ENCODE data around the gene ADRB1.

ADRB1 gene

GRCh38 chr10:114025611-114026130 lies 18.0 kb upstream of the ADRB1 start:
- H3K4me3 ChIP-seq (ENCODE audit: low read depth, low read length) = no peak overlapping the region
- TF ChIP-seq CTCF (conservative IDR thresholded peaks at IDR 0.05; ENCODE audit: low read depth, low read length) = no peak
- no peak for DNase-seq (ENCODE audit: low read depth)

- H3K4me3 ChIP-seq (ENCODE audit: low read depth, low read length) = no peak overlapping the region
Measured at GRCh38 chr10:114026189-114027040, 17.3 kb upstream of the ADRB1 start.

GRCh38 chr10:114027041-114027394 lies 16.6 kb upstream of the ADRB1 start:
- TF ChIP-seq CTCF (conservative IDR thresholded peaks at IDR 0.05; ENCODE audit: low read depth, low read length) = no peak
- H3K4me3 ChIP-seq (ENCODE audit: low read depth, low read length) = no peak overlapping the region

More at GRCh38 chr10:114026189-114027040, 17.3 kb upstream of the ADRB1 start:
- peak; percentile 79 for DNase-seq (ENCODE audit: low read depth)
- TF ChIP-seq CTCF (conservative IDR thresholded peaks at IDR 0.05; ENCODE audit: low read depth, low read length) = no peak

GRCh38 chr10:114027951-114028350 lies 15.7 kb upstream of the ADRB1 start:
- no peak for TF ChIP-seq CTCF (conservative IDR thresholded peaks at IDR 0.05; ENCODE audit: low read depth, low read length)

More at GRCh38 chr10:114027041-114027394, 16.6 kb upstream of the ADRB1 start:
- DNase-seq (ENCODE audit: low read depth) = no peak

GRCh38 chr10:114028425-114028824 lies 15.2 kb upstream of the ADRB1 start:
- H3K4me3 ChIP-seq (ENCODE audit: low read depth, low read length) = no peak overlapping the region
- TF ChIP-seq CTCF (conservative IDR thresholded peaks at IDR 0.05; ENCODE audit: low read depth, low read length) = no peak
- no peak for DNase-seq (ENCODE audit: low read depth)

More at GRCh38 chr10:114027951-114028350, 15.7 kb upstream of the ADRB1 start:
- no peak for DNase-seq (ENCODE audit: low read depth)
- no peak overlapping the region for H3K4me3 ChIP-seq (ENCODE audit: low read depth, low read length)

GRCh38 chr10:114029655-114030054 lies 14.0 kb upstream of the ADRB1 start:
- H3K4me3 ChIP-seq (ENCODE audit: low read depth, low read length) = no peak overlapping the region
- no peak for TF ChIP-seq CTCF (conservative IDR thresholded peaks at IDR 0.05; ENCODE audit: low read depth, low read length)
- no peak for DNase-seq (ENCODE audit: low read depth)

- no peak for DNase-seq (ENCODE audit: low read depth)
- H3K4me3 ChIP-seq (ENCODE audit: low read depth, low read length) = no peak overlapping the region
- TF ChIP-seq CTCF (conservative IDR thresholded peaks at IDR 0.05; ENCODE audit: low read depth, low read length) = no peak
Measured at GRCh38 chr10:114030140-114030539, 13.5 kb upstream of the ADRB1 start.

Measured in choroid plexus epithelial cell (primary cell).